LNCaP clone FGC (cell line): ENCODE results near the gene IREB2.
A peak's percentile ranks its signal among the peaks of the same experiment; 100 is the strongest.

Experiments used
- DNase-seq: peaks from one replicate; pipeline ENCODE4 v3.0.0-alpha.2; 2011; ENCODE audit warnings: low read depth
- H3K4me3 ChIP-seq: 2 replicates; pipeline ENCODE4 v1.5.1; 2011; ENCODE audit warnings: mild to moderate bottlenecking, low read depth, low read length, control low read depth
- TF ChIP-seq, protein P1 (sequence below): IDR thresholded peaks from 2 replicates; pipeline ENCODE4 v1.5.1; 2012; ENCODE audit warnings: mild to moderate bottlenecking; ENCODE audit not compliant: control insufficient read depth, insufficient read depth; ENCODE audit errors: extremely low read depth

The IREB2 gene

GRCh38 chr15:78450285-78450858 is 12.4 kb downstream of the IREB2 start:
- TF ChIP-seq, protein P1, sequence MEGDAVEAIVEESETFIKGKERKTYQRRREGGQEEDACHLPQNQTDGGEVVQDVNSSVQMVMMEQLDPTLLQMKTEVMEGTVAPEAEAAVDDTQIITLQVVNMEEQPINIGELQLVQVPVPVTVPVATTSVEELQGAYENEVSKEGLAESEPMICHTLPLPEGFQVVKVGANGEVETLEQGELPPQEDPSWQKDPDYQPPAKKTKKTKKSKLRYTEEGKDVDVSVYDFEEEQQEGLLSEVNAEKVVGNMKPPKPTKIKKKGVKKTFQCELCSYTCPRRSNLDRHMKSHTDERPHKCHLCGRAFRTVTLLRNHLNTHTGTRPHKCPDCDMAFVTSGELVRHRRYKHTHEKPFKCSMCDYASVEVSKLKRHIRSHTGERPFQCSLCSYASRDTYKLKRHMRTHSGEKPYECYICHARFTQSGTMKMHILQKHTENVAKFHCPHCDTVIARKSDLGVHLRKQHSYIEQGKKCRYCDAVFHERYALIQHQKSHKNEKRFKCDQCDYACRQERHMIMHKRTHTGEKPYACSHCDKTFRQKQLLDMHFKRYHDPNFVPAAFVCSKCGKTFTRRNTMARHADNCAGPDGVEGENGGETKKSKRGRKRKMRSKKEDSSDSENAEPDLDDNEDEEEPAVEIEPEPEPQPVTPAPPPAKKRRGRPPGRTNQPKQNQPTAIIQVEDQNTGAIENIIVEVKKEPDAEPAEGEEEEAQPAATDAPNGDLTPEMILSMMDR: no peak
- H3K4me3 ChIP-seq: no peak overlapping the region
- DNase-seq: no peak

GRCh38 chr15:78452485-78452884 is 14.5 kb downstream of the IREB2 start:
- DNase-seq: no peak
- TF ChIP-seq, protein P1: no peak
- no peak overlapping the region for H3K4me3 ChIP-seq

- DNase-seq: no peak
- TF ChIP-seq, protein P1: no peak
- no peak overlapping the region for H3K4me3 ChIP-seq
Observed at GRCh38 chr15:78453447-78453846, 15.4 kb downstream of the IREB2 start.

- TF ChIP-seq, protein P1: no peak
Observed at GRCh38 chr15:78454992-78455391, 17.0 kb downstream of the IREB2 start.

DNA sequence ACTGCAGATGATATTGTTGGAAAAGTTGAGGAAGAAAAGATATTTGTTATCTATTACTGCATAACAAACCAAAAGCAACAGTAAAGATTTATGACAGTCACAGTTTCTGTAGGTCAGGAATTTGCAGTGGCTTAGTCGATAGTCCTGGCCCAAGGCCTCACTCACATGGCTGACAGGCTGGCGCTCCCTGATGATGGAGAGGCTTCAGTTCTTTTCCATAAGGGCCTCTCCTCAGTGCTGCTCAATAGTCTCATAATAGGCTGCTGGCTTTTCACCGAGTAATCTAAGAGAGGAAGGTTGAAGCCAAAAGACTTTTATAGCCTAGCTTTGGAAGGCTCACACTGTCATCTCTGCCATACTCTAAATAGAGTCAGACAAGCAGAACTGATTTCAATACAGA is 17.7 kb downstream of the IREB2 start:
- H3K4me3 ChIP-seq: no peak overlapping the region
- TF ChIP-seq, protein P1: no peak
- DNase-seq: peak; percentile 84

More at GRCh38 chr15:78454992-78455391, 17.0 kb downstream of the IREB2 start:
- H3K4me3 ChIP-seq: no peak overlapping the region
- DNase-seq: no peak

DNA sequence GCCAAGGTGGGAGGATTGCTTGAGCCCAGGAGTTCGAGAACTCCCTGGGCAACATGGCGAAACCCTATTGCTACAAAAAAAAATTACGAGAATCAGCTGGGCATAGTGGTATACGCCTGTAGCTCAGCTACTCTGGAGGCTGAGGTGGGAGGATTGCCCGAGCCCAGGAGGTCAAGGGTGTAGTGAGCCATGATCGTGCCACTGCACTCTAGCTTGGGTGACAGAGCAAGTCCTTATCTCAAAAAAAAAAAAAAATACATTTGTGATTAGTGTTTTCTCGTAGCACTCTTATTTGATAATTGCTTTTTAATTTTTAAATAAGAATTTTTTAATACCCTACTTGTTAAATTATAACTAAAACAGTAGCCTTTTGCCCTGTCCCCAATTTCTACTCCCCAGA is 18.4 kb downstream of the IREB2 start:
- H3K4me3 ChIP-seq: no peak overlapping the region
- TF ChIP-seq, protein P1: no peak
- no peak for DNase-seq

DNA sequence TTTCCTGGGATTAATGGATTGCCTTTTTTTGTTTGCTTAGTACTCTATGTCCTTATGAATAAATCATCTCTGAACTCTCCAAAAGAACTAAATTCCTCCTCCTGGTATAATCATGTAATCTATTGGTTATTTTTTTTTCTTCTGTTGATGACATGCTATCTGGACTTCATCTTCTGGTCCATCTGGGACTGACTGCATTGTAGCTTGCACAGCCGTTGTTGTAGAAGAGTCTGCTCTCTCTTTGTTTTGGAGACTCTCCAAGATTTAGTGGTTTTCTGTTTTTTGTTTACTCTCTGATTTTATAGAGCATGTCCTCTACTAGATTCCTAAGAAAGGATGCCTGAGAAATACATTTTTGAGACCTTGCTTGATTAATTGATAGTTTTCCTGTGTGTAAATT is 19.1 kb downstream of the IREB2 start:
- peak; percentile 94 for DNase-seq
- TF ChIP-seq, protein P1: no peak
- no peak overlapping the region for H3K4me3 ChIP-seq
